Aorta (tissue), 5 donors: ENCODE data around the gene CCDC71. TPM values are rescaled to one million over a fixed set of nuclear protein-coding genes. Genes with fewer than 3 reads are reported as not detected.

Source experiments
- ATAC-seq: fragments of 200-7000 bp; cut with Tn5 transposase; one replicate; pipeline ENCODE4 v1.9.1; 2022; ENCODE audit warnings: moderate library complexity; ENCODE audit not compliant: low FRiP score
- DNase-seq, 2 donors: peaks; one replicate each; pipeline ENCODE4 v3.0.0-alpha.2; 2020
- H3K27ac ChIP-seq, 2 donors: one replicate each; pipeline ENCODE4 v1.5.1; 2013; ENCODE audit warnings: low read length in 2 of 2, mild to moderate bottlenecking in 2 of 2, moderate library complexity in 2 of 2, control low read depth in 1 of 2, inconsistent platforms in 1 of 2, low read depth in 1 of 2
- H3K27me3 ChIP-seq, 2 donors: one replicate each; pipeline ENCODE4 v1.6.1; 2013; ENCODE audit warnings: control low read depth in 1 of 2, low read length in 1 of 2, mild to moderate bottlenecking in 1 of 2, moderate library complexity in 1 of 2; ENCODE audit not compliant: insufficient read depth in 2 of 2, control insufficient read depth in 1 of 2
- H3K36me3 ChIP-seq, 2 donors: one replicate each; pipeline ENCODE4 v1.6.1; 2013; ENCODE audit warnings: control low read depth in 1 of 2, low read length in 1 of 2, mild to moderate bottlenecking in 1 of 2; ENCODE audit not compliant: insufficient read depth in 2 of 2, control insufficient read depth in 1 of 2
- H3K4me1 ChIP-seq, 2 donors: one replicate each; pipeline ENCODE4 v1.6.1; 2013; ENCODE audit warnings: low read length in 2 of 2, control low read depth in 1 of 2, mild to moderate bottlenecking in 1 of 2, moderate library complexity in 1 of 2; ENCODE audit not compliant: insufficient read depth in 2 of 2, control insufficient read depth in 1 of 2
- H3K4me3 ChIP-seq, 2 donors: one replicate each; pipeline ENCODE4 v1.5.1; 2013; ENCODE audit warnings: low read length in 2 of 2, control low read depth in 1 of 2, mild to moderate bottlenecking in 1 of 2
- H3K9me3 ChIP-seq: one replicate; pipeline ENCODE4 v1.6.1; 2013; ENCODE audit warnings: mild to moderate bottlenecking, low read length; ENCODE audit not compliant: control insufficient read depth
- WGBS, 2 donors: extraction: QIAGEN DNeasy Blood & Tissue Kit; methylation state at CpG; one replicate each; pipeline ENCODE4 v1.1.7; 2013; 5-methylcytosine and 5-hydroxymethylcytosine counted together
- intact Hi-C, 2 donors: fragments of 100-400 bp; cut with DNase I; formaldehyde crosslinking; loops; one replicate each; pipeline versions ENCODE4 v1.14.2 to v1.15.0; 2022
- long read RNA-seq, 2 donors: library from polyadenylated mRNA; unstranded; transcript quantifications; one replicate each; pipeline ENCODE4 v2.0.0, GENCODE V29; 2020 to 2021
- polyA plus RNA-seq, 2 donors: library from polyadenylated mRNA; stranded (reverse); fragments of 200-250 nt; gene quantifications; one replicate each; pipeline ENCODE4 v1.2.3, GENCODE V29; 2013
- total RNA-seq, 2 donors: library from RNA; stranded (reverse); fragmentation: NEBNext Ultra II Directional; extraction: Animal tissue kit (Norgen Biotek cat#: 25700); gene quantifications; one replicate each; pipeline ENCODE4 v1.2.1, GENCODE V29; 2021
- donor health status: healthy with polysubstance abuse.
- donor health status: Bipolar disorder and iron deficiency.
- donor health status: DM: no; HTN: no; CAD: no.
- donor health status: DM: no; HTN: no; CAD: no.
- donor health status: DM: yes; HTN: yes; CAD: no.

The CCDC71 gene
- total RNA-seq: 10 to 100 TPM; 13.2 to 16.6 TPM
- 10 to 100 TPM in 1 of 2 donors, 1 to 10 TPM in 1; 1.8 to 11.8 TPM for polyA plus RNA-seq
- long read RNA-seq, donor 1, partial matches to known transcripts: 0 of 1 reads
- long read RNA-seq, donor 1, other reads (novel, unspliced or antisense): 0 of 1 reads
- long read RNA-seq, donor 2: 0 reads

DNA sequence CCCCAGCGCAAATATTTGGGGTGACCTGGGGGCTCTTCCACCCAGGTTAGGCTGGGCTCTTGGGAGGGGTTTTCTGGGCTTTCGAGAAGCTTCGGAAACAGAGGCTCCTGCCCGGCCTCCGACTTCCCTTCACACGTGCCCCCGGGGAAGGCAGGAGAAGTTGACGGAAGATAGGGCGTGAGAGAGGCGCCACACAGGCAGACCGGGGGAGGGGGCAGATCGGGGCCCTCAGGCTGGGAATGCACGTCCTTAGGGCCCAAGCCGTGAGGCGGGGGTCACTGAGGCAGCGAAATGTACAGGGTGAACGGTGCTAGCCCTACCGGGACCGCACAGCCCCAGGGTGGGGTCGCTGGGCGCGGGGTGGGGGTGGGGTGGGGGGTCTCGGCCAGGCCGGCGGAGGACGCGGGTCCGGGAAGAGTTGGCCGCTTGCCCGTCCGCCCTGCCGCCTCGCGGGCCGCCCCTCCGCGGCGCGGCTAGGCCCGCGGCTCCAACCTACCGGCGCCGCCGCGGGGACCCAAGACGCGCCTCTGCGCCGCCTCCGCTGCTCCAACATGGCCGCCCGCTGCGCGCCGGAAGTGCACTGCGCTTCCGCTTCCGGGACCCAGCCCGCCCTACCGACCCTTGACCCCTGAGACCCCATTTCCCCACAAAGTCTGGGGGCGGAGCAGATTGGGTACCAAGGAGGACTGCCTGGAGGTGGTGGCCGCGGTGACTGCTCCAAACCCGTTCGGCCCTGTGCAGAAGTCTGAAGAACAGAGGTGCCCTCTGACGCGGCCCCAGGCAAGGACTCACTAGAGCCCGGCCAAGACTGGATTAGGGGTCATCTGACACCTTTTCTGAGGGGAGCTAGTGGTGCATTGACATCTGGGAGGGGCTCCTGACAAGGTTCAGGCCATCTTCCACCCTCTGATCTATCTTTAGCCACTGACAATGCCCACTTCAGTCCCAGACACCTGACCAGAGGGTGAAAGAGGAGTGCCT, at the start of gene CCDC71:
TSS of gene CCDC71 (minus strand) at position 561 of the 981 bp plus-strand sequence. CDS start 2,123 bp downstream, outside the sequence.
- Histone ChIP-seq H3K36me3 (peaks cover 0 to 3% of the 10 kb centered on the region in 2 donors), H3K27ac (peak within 1 kb of the TSS; percentile 81), H3K27me3 (no peaks in the 10 kb centered on the region), H3K4me1 (no peaks in the 10 kb centered on the region), H3K9me3 (no peaks in the 10 kb centered on the region), H3K4me3 (peak within 1 kb of the TSS; percentile 94)
- 3 to 4% methylated on average over 52 to 69 of the region's 69 CpGs for WGBS, 2 donors
- intact Hi-C loops: no loop called here
- ATAC-seq (peak; percentile 75), DNase-seq (peak; percentile 86 to 94)

DNA sequence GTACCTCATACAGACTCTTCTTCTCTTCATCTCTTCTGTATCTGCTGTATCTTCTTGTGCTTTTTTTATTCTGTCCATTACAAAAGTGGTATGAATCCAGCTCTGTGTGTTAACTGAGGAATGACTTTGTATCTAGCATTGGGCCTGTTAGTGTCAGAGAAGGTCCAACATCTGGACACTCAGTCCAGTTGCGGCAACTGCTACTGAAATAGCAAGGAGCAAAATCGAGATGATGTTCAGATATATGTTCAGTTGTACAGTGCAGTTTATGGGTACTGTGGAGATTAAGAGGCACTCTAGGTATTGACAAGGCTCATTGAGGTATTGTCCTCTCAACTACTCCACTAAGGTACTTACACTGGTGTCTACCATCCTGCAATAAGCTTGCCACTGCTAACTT, 47.9 kb upstream of the CCDC71 start:
- no peak for ATAC-seq
- DNase-seq: no peak
- H3K4me3 ChIP-seq: no peak overlapping the region
- peaks cover 0 to 2% of the 10 kb centered on the region in 2 donors for H3K4me1 ChIP-seq
- H3K27ac ChIP-seq: no peak overlapping the region
- no peaks in the 10 kb centered on the region for H3K27me3 ChIP-seq
- 82 to 89% methylated on average over 2 of the region's 2 CpGs for WGBS, 2 donors
- no peaks in the 10 kb centered on the region for H3K36me3 ChIP-seq
- intact Hi-C loops: no loop called here
- H3K9me3 ChIP-seq: no peaks in the 10 kb centered on the region

DNA sequence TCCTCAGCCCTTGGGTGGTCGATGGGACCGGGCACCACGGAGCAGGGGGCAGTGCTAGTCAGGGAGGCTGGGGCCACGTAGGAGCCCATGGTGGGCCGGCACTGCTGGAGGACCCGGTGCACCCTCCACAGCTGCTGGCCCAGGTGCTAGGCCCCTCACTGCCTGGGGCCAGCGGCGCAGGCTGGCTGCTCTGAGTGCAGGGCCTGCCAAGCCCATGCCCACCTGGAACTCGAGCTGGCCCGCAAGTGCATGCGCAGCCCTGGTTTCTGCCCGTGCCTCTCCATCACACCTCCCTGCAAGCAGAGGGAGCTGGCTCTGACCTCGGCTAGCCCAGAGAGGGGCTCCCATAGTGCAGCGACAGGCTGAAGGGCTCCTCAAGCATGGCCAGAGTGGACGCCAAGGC, 47.4 kb upstream of the CCDC71 start:
- H3K4me3 ChIP-seq: no peak overlapping the region
- intact Hi-C loops: no loop called here
- no peaks in the 10 kb centered on the region for H3K36me3 ChIP-seq
- no peak overlapping the region for H3K27ac ChIP-seq
- WGBS, 2 donors: 96% methylated on average over 15 of the region's 15 CpGs
- no peak for ATAC-seq
- DNase-seq: no peak
- H3K27me3 ChIP-seq: no peaks in the 10 kb centered on the region
- no peaks in the 10 kb centered on the region for H3K9me3 ChIP-seq
- peaks cover 0 to 2% of the 10 kb centered on the region in 2 donors for H3K4me1 ChIP-seq

DNA sequence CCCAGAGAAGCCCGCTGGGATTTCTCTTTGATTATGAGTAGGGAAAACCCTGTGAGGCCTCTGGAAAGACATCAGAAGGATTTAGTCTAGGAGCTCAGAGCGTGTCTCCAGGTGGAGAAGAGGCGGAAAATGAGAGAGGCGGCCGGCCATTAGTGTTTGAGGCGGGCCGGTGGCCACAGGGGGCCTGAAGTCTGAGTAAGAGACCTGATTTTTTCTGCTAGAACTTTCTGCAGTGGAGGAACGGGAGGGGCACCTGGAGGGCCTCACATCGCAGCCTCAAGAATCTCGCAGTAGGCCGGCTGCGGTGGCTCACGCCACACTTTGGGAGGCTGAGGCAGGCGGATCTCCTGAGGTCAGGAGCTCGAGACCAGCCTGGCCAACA, 33.8 kb upstream of the CCDC71 start:
- ATAC-seq (no peak), DNase-seq (peak in 1 of 2 donors; percentile 74)
- intact Hi-C loops: no loop called here

DNA sequence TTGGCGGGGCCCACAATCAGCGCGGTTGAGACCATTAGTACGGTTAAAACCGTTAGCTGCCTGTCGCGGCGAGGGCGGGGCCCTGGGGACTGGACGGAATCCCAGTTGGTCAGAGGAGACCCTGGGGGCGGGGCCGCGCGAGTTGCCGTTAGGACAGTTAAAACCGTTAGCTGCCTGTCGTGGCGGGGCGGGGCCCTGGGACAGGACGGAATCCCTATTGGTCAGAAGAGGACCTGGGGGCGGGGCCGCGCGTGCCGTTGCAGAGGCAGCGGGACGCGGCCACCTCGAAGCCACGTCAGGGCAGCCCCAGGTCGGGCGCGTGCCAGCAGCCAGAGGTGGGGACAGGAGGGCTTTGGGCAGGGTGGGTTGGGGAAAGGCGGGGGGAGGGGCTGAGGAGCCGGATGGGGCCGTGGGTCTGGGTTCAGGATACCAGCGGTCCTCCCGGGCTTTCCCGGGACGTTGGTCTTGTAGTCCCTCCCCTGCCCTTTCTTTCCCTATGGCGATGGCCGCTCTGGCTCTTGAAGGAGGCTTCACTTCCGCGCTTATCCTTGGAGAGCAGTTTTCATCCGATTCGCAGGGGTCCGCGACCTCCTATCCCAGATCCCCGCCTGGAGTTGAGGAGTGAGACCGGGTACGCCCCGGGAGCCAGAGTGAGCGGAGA, 33.2 kb upstream of the CCDC71 start:
- peak overlapping the region in 1 of 2 donors; percentile 65 for H3K4me3 ChIP-seq
- no peaks in the 10 kb centered on the region for H3K27me3 ChIP-seq
- no peaks in the 10 kb centered on the region for H3K9me3 ChIP-seq
- DNase-seq: peak; percentile 97 to 98
- no peaks in the 10 kb centered on the region for H3K36me3 ChIP-seq
- ATAC-seq: peak; percentile 96
- 16 to 19% methylated on average over 28 to 53 of the region's 53 CpGs for WGBS, 2 donors
- intact Hi-C loops: no loop called here
- H3K27ac ChIP-seq: no peak overlapping the region
- no peaks in the 10 kb centered on the region for H3K4me1 ChIP-seq

More for the DNA sequence above, 33.8 kb upstream of the CCDC71 start:
- Histone ChIP-seq H3K4me3 (peak overlapping the region in 1 of 2 donors; percentile 65), H3K27ac (peak overlapping the region in 1 of 2 donors; percentile 45), H3K36me3 (no peaks in the 10 kb centered on the region), H3K9me3 (no peaks in the 10 kb centered on the region), H3K27me3 (no peaks in the 10 kb centered on the region), H3K4me1 (no peaks in the 10 kb centered on the region)
- 47 to 61% methylated on average over 15 of the region's 15 CpGs for whole genome bisulfite sequencing, 2 donors

DNA sequence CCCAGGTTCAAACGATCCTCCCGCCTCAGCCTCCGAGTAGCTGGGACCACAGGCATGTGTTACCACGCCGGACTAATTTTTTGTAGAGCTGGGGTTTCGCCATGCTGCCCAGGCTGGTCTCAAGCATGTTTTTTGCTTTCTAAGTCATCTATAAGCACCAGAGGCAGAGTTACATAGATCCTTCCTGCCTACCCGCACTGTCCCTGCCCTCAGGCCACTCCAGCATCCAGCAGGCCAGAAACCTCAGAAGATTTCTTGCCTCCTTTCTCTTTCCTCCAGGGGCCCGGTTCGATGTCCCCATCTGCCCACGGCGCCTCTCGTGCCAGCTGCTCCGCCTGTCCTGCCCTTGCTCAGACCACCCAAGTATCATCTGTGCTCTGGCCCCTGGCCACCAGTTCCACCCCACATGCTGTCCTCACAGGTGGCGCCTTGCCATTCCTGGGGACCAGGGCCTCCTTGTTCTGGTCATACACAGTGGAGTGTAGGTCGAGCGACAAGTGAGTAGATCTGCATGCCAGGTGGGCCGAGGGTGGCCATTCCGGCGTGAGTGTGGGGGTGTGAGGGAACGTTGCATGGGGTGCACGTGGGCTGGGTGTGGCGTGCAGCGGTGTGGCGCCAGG, 32.6 kb upstream of the CCDC71 start:
- intact Hi-C loops: no loop called here
- H3K27me3 ChIP-seq: no peaks in the 10 kb centered on the region
- H3K27ac ChIP-seq: no peak overlapping the region
- 60 to 66% methylated on average over 24 of the region's 24 CpGs for WGBS, 2 donors
- H3K4me3 ChIP-seq: peak overlapping the region in 1 of 2 donors; percentile 65
- no peaks in the 10 kb centered on the region for H3K9me3 ChIP-seq
- ATAC-seq (no peak), DNase-seq (peak; percentile 13 to 37)
- no peaks in the 10 kb centered on the region for H3K36me3 ChIP-seq
- H3K4me1 ChIP-seq: no peaks in the 10 kb centered on the region

DNA sequence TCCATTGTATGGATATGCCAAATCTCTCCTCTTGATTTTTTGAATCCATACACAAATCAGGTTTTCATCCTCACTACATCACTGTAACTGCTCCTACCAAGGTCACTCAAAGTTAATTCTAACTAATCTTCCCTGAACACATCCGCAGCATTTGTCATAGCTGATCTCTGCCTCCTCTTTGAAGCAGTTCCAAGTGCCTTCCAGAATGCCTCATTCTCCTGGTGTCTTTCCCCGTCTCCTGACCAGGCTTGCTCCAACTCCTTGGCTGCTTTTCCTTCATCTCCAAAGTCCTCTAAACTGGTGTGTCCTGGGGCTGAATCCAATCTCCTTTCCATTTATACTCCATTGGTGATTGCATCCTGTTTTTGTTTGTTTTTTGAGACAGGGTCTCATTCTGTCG, 32.0 kb upstream of the CCDC71 start:
- no peak for DNase-seq
- Histone ChIP-seq H3K9me3 (no peaks in the 10 kb centered on the region), H3K4me1 (no peaks in the 10 kb centered on the region), H3K27ac (no peak overlapping the region), H3K36me3 (no peaks in the 10 kb centered on the region), H3K27me3 (no peaks in the 10 kb centered on the region), H3K4me3 (no peak overlapping the region)
- no peak for ATAC-seq
- intact Hi-C loops: no loop called here
- WGBS, 2 donors: 87 to 88% methylated on average over 3 of the region's 3 CpGs

DNA sequence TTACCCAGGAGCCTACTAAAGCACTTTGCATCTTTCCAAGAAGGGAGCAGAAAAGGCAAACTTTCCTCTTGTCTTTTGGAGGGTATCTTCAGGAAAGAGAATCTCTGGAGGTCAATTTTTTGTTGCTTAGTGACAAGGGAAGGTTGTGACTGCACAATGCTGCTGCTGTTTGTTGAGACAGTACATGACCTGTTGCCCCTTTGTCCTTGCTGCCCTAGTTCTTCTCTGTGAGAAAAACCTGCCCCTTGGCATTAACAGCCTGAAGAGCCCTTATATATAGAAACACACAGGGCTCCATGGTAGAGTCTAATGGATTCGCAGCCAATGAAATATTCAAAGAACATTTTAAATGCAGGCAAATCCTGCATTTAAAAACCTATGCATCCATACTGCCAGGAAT, 25.6 kb upstream of the CCDC71 start:
- ATAC-seq (no peak), DNase-seq (no peak)
- Histone ChIP-seq H3K36me3 (no peaks in the 10 kb centered on the region), H3K9me3 (no peaks in the 10 kb centered on the region), H3K4me1 (no peaks in the 10 kb centered on the region), H3K27me3 (no peaks in the 10 kb centered on the region), H3K27ac (no peak overlapping the region), H3K4me3 (no peak overlapping the region)
- intact Hi-C loops: no loop called here
- 74 to 82% methylated on average over 1 of the region's 1 CpG for WGBS, 2 donors
